Measurements from ENCODE around the gene RNF208.

RNF208 gene

GRCh38 chr9:137229903-137230704 lies 8.1 kb upstream of the RNF208 start:
- H3K27ac Mint-ChIP-seq: no peak overlapping the region
- no peak overlapping the region for H3K4me3 Mint-ChIP-seq
- H3K9me3 Mint-ChIP-seq: no peaks in the 10 kb centered on the region
- peaks cover 2% of the 10 kb centered on the region for H3K27me3 Mint-ChIP-seq (ENCODE audit: low read depth)
- no peaks in the 10 kb centered on the region for H3K36me3 Mint-ChIP-seq (ENCODE audit: low read depth)
- DNase-seq (ENCODE audit: low spot score): no peak
- H3K4me1 Mint-ChIP-seq (ENCODE audit: low read depth): peaks cover 2% of the 10 kb centered on the region

GRCh38 chr9:137228968-137229896 lies 7.2 kb upstream of the RNF208 start:
- no peaks in the 10 kb centered on the region for H3K36me3 Mint-ChIP-seq (ENCODE audit: low read depth)
- DNase-seq (ENCODE audit: low spot score): no peak
- H3K4me1 Mint-ChIP-seq (ENCODE audit: low read depth): peaks cover 2% of the 10 kb centered on the region
- H3K27ac Mint-ChIP-seq: no peak overlapping the region
- H3K4me3 Mint-ChIP-seq: no peak overlapping the region
- H3K27me3 Mint-ChIP-seq (ENCODE audit: low read depth): peaks cover 2% of the 10 kb centered on the region
- no peaks in the 10 kb centered on the region for H3K9me3 Mint-ChIP-seq

- H3K27me3 Mint-ChIP-seq (ENCODE audit: low read depth): peaks cover 2% of the 10 kb centered on the region
- no peaks in the 10 kb centered on the region for H3K36me3 Mint-ChIP-seq (ENCODE audit: low read depth)
- DNase-seq (ENCODE audit: low spot score): no peak
- peaks cover 2% of the 10 kb centered on the region for H3K4me1 Mint-ChIP-seq (ENCODE audit: low read depth)
- H3K9me3 Mint-ChIP-seq: no peaks in the 10 kb centered on the region
- H3K4me3 Mint-ChIP-seq: no peak overlapping the region
- no peak overlapping the region for H3K27ac Mint-ChIP-seq
Observed at GRCh38 chr9:137228506-137228967, 6.5 kb upstream of the RNF208 start.

DNA sequence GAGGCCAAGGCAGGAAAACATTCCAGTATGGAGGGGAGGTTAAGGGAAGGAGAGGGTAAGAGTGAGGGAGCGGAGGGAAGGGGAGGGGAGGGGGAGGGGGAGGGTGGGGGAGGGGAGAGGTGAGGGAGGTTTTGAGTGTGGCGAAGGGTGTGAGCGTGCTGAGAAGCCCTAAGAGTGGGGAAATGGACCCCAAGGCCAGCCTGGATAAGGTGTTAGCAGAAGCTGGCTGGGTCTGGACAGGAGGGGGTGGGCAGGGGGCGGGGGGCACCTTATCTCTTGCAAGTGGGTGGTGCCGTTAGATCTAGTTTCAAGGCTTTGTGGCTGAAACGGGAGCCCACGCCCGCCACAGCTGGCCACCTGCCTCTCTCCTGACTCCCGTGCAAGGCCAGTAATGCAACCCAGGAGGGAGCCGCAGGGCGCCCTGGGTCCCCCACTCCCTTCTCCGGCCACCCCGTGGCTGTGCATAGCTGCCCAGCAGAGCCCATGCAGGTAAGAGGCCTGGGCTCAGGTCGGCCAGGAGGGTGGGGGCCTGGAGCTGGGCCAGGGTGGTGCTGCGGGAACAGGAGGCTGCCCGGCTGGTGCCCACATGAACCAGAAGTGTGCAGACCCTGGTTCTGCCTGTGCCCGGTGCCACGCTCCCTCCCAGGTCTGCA lies 5.9 kb upstream of the RNF208 start:
- Mint-ChIP-seq H3K27me3 (ENCODE audit: low read depth) (peaks cover 2% of the 10 kb centered on the region), H3K27ac (peak overlapping the region; percentile 16), H3K4me3 (no peak overlapping the region), H3K36me3 (ENCODE audit: low read depth) (no peaks in the 10 kb centered on the region), H3K9me3 (no peaks in the 10 kb centered on the region), H3K4me1 (ENCODE audit: low read depth) (peaks cover 3% of the 10 kb centered on the region)
- no peak for DNase-seq (ENCODE audit: low spot score)

GRCh38 chr9:137227054-137227852 lies 5.2 kb upstream of the RNF208 start, which contains the start of gene RNF224:
TSS of gene RNF224 (plus strand) at chr9:137227502. CDS start at chr9:137228336, 834 bp downstream.
- Mint-ChIP-seq H3K9me3 (no peaks in the 10 kb centered on the region), H3K4me3 (no peak within 1 kb of the TSS)

DNA sequence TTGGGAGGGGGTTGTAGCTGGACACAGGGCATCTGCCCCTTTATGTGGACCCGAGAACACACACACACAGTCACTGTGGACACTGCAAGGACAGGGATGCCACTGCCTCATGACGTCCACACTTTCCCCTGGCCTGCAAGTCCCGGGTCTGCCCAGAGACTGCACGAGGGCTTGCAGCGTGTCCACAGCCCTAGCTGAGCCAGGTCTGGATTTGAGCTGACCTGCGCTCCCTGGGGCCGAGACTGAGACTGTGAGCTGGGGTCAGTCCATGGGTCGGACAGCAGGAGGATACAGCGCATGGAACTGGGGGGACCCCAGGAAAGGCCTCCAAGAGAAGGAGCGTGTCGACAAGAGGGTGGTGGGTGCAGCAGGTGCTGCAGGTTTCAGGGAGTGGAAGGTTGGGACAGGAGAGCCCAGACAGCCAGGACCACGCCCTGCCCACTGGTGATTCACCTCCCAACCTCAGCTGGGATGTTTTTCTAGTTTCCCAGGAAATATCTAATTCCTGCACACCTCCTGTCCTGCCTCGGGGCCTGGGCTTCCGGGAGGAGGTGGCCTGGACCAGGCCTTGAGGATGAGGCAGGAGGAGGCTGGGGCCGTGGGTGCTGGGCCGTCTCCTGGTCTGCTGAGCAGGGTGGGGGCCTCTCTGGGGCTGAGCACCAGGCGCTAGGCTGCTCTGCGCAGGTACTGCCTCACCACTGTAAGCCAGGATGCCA lies 4.5 kb upstream of the RNF208 start:
- Mint-ChIP-seq H3K27ac (no peak overlapping the region), H3K9me3 (no peaks in the 10 kb centered on the region), H3K36me3 (ENCODE audit: low read depth) (no peaks in the 10 kb centered on the region), H3K4me3 (no peak overlapping the region), H3K27me3 (ENCODE audit: low read depth) (peaks cover 2% of the 10 kb centered on the region), H3K4me1 (ENCODE audit: low read depth) (peaks cover 5% of the 10 kb centered on the region)
- no peak for DNase-seq (ENCODE audit: low spot score)

More at GRCh38 chr9:137227054-137227852, 5.2 kb upstream of the RNF208 start, which contains the start of gene RNF224:
- peak; percentile 71 for DNase-seq (ENCODE audit: low spot score)
- peaks cover 2% of the 10 kb centered on the region for H3K27me3 Mint-ChIP-seq (ENCODE audit: low read depth)
- no peaks in the 10 kb centered on the region for H3K36me3 Mint-ChIP-seq (ENCODE audit: low read depth)
- H3K4me1 Mint-ChIP-seq (ENCODE audit: low read depth): peaks cover 5% of the 10 kb centered on the region
- peak within 1 kb of the TSS; percentile 16 for H3K27ac Mint-ChIP-seq

DNA sequence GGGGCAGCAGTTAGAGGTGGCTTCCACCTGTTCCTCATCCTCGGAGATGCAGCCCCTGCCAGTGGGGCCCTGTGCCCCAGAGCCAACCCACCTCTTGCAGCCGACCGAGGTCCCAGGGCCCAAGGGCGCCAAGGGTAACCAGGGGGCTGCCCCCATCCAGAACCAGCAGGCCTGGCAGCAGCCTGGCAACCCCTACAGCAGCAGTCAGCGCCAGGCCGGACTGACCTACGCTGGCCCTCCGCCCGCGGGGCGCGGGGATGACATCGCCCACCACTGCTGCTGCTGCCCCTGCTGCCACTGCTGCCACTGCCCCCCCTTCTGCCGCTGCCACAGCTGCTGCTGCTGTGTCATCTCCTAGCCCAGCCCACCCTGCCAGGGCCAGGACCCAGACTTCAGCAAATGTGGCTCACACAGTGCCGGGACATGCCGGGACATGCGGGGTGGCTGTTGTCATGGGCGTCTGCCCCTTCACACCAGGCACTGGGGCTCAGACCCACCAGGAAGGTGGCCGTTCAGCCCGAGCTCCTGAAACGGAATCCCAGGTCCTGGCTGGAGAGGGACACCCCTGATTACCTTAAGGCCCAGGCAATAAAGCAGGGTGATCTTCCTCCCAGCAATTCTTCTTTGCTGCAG lies 3.8 kb upstream of the RNF208 start:
- H3K27me3 Mint-ChIP-seq (ENCODE audit: low read depth): peaks cover 2% of the 10 kb centered on the region

DNA sequence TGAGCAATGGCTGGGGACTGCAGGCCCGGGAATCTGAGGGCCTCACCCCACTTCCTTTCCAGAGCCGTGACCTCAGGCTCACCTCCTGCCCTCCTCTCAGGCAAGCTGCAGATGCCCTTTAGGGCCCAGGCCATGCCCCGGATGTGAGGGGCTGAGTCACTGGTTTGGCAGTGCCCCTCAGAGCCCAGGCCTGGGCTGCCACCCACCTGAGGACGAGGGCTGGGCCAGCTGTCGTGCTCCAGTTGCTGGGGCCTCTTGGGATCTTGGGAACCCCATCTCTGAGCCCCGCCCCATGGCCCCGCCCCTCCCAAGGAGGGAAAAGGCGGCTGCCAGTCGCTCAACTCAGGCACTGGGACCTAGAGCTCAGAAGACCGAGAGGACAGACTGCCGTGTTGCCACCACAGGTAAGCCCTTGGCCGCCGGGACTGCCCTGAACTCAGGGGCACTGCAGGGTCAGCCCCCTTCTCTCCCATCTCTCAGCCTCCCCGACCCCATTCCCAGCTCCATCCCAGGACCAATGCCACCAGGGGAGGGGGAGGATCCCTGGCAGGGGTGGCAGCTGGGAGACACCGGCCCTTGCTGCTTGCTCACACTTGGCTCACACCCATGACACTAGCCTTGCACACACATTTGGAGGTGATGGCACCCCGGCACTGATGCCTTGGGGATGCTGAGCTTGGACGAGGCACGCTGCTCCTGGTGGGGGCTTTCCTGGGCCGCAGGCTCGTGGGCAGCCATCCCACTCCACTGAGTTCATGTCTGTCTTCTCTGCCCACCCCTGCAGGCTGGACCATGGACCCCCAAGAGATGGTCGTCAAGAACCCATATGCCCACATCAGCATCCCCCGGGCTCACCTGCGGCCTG lies 3.0 kb upstream of the RNF208 start, which contains the start of gene CYSRT1:
Gene CYSRT1, plus strand, starts transcription at position 345 of the 865 bp plus-strand sequence. Its CDS starts 448 bp downstream, at position 793.
- peaks cover 2% of the 10 kb centered on the region for H3K27me3 Mint-ChIP-seq (ENCODE audit: low read depth)
- DNase-seq (ENCODE audit: low spot score): no peak
- H3K4me3 Mint-ChIP-seq: peak within 1 kb of the TSS; percentile 84
- H3K4me1 Mint-ChIP-seq (ENCODE audit: low read depth): peaks cover 5% of the 10 kb centered on the region
- peak within 1 kb of the TSS; percentile 85 for H3K27ac Mint-ChIP-seq
- H3K36me3 Mint-ChIP-seq (ENCODE audit: low read depth): no peaks in the 10 kb centered on the region
- H3K9me3 Mint-ChIP-seq: no peaks in the 10 kb centered on the region

More for the DNA sequence above, 3.8 kb upstream of the RNF208 start:
- Mint-ChIP-seq H3K4me1 (ENCODE audit: low read depth) (peaks cover 5% of the 10 kb centered on the region), H3K27ac (no peak overlapping the region), H3K4me3 (no peak overlapping the region), H3K36me3 (ENCODE audit: low read depth) (no peaks in the 10 kb centered on the region), H3K9me3 (no peaks in the 10 kb centered on the region)
- no peak for DNase-seq (ENCODE audit: low spot score)

- H3K9me3 Mint-ChIP-seq: no peaks in the 10 kb centered on the region
- H3K27me3 Mint-ChIP-seq (ENCODE audit: low read depth): peaks cover 2% of the 10 kb centered on the region
- peaks cover 5% of the 10 kb centered on the region for H3K4me1 Mint-ChIP-seq (ENCODE audit: low read depth)
- H3K36me3 Mint-ChIP-seq (ENCODE audit: low read depth): no peaks in the 10 kb centered on the region
- peak; percentile 99 for DNase-seq (ENCODE audit: low spot score)
- peak overlapping the region; percentile 84 for H3K4me3 Mint-ChIP-seq
- H3K27ac Mint-ChIP-seq: peak overlapping the region; percentile 85
Observed at GRCh38 chr9:137223078-137223970, 1.3 kb upstream of the RNF208 start.

DNA sequence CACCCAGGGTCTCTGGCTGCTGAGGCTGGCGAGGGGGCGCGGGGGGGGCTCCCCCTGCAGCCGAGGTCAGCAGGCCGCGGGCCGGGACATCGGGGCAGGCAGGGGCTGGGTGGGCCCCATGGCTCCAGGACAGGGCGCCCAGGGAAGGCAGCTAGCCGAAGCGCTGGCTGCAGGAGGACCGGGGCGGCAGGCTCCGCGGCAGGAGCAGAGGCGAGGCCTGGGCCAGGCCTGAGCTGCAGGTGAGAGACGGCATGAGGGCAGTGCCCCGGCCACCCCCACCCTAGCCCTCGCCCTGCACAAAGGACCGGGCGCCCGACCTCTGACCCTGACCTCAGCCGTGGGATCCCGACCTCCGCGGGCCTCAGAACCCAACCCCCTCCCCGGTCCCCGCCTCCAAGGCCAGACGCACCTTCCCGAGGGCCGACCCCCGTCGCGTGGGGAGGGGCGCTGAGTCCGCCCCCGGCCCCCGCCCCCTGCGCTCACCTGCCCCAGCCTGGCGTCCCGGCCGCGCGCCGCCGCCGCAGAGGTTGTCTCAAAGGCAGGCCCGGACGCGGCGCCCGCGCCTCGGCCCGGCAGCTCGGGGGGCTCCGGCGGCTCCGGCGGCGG lies 431 bp downstream of the RNF208 start:
- H3K27ac Mint-ChIP-seq: no peak overlapping the region
- H3K36me3 Mint-ChIP-seq (ENCODE audit: low read depth): no peaks in the 10 kb centered on the region
- H3K4me3 Mint-ChIP-seq: no peak overlapping the region
- no peak for DNase-seq (ENCODE audit: low spot score)
- H3K4me1 Mint-ChIP-seq (ENCODE audit: low read depth): peaks cover 3% of the 10 kb centered on the region
- H3K9me3 Mint-ChIP-seq: no peaks in the 10 kb centered on the region
- no peaks in the 10 kb centered on the region for H3K27me3 Mint-ChIP-seq (ENCODE audit: low read depth)

All from T-helper 2 cell treated with Interferon-gamma antibody and Interleukin-4, amounts not matched to agents 5 μg/mL and 100 μg/mL, for 36 hours (primary cell).